ENCODE results near the gene RAB39A.

DNA sequence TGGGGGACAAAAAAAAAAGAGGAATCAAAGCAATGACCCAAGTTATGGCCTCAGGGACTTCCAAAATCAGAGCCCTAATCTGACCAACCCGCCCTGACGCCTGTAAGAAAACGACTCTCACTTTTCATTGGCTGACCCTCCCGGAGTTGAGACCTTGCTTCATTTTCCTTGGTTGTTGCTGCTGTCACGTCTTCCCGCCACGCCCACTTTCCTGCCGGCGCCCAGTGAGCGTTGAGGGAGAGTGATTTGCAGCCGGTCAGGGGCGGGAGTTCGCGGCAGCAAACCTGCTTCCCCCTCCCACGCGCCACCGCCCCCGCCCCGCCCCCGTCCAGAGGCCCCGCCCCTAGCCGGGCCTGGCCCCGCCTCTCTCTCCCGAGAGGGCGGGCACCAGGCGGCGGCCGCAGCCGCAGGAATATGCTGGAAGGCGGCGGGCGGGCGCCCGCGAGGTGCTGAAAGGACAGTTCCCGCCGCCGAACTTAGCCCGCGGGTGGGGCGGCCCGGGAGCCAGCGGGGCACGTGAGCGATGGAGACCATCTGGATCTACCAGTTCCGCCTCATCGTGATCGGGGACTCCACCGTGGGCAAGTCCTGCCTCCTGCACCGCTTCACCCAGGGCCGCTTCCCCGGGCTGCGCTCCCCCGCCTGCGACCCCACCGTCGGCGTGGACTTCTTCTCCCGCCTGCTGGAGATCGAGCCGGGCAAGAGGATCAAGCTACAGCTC is at the start of gene RAB39A:
- TF ChIP-seq POLR2A (IDR thresholded peaks at IDR 0.05; ENCODE audit: low read depth, low read length) (no peak), TAF1 (IDR thresholded peaks at IDR 0.05; ENCODE audit: borderline replicate concordance, low read depth, low read length) (no peak)

Data from GM12892 (cell line).